RWPE2 (cell line): ENCODE measurements around the gene SULF2.
"Not testable (repeated sequence)": the region's sequence is repeated elsewhere in the genome, so short reads cannot be mapped to it uniquely, and the experiment has no call there.

Experiments used
- ATAC-seq: fragments of 200-7000 bp; cut with Tn5 transposase; 3 replicates; pipeline ENCODE4 v1.9.1; 2021; ENCODE audit warnings: low read depth
- DNase-seq: peaks from one replicate; pipeline ENCODE4 v3.0.0-alpha.2; 2020; ENCODE audit warnings: low spot score
- H3K27ac ChIP-seq: fragments of 450-650 bp; 2 replicates; pipeline ENCODE4 v1.5.1; 2017; ENCODE audit warnings: mild to moderate bottlenecking; ENCODE audit not compliant: poor library complexity, severe bottlenecking
- H3K27me3 ChIP-seq: fragments of 250-450 bp; sonication (Bioruptor Pico); 2 replicates; pipeline ENCODE4 v1.5.1; 2021; ENCODE audit warnings: mild to moderate bottlenecking, moderate library complexity; ENCODE audit not compliant: insufficient read depth, poor library complexity, severe bottlenecking
- H3K36me3 ChIP-seq: fragments of 250-450 bp; sonication (Bioruptor Pico); 2 replicates; pipeline ENCODE4 v1.5.1; 2020; ENCODE audit warnings: low read depth, mild to moderate bottlenecking, moderate library complexity
- H3K4me1 ChIP-seq: fragments of 250-450 bp; sonication (Bioruptor Pico); 2 replicates; pipeline ENCODE4 v1.5.1; 2021; ENCODE audit warnings: mild to moderate bottlenecking, moderate library complexity; ENCODE audit not compliant: insufficient read depth, poor library complexity, severe bottlenecking
- H3K4me3 ChIP-seq: fragments of 250-450 bp; sonication (Bioruptor Pico); 2 replicates; pipeline ENCODE4 v1.5.1; 2021; ENCODE audit warnings: mild to moderate bottlenecking, moderate library complexity; ENCODE audit not compliant: severe bottlenecking
- H3K9me3 ChIP-seq: fragments of 250-450 bp; sonication (Bioruptor Pico); 2 replicates; pipeline ENCODE4 v1.5.1; 2021; ENCODE audit warnings: mild to moderate bottlenecking, moderate library complexity; ENCODE audit not compliant: severe bottlenecking
- CTCF ChIP-seq: fragments of 450-650 bp; IDR thresholded peaks from one replicate; pipeline ENCODE4 v1.5.1; 2017; ENCODE audit warnings: mild to moderate bottlenecking, moderate library complexity; ENCODE audit not compliant: poor library complexity, severe bottlenecking

Gene SULF2

GRCh38 chr20:47785311-47785853 lies at the start of gene SULF2:
Gene SULF2 (minus strand): TSS chr20:47785481. CDS start chr20:47757363, 28,118 bp downstream.
- Histone ChIP-seq H3K4me1 (peaks cover 29% of the 10 kb centered on the region), H3K27me3 (no peaks in the 10 kb centered on the region), H3K4me3 (peak within 1 kb of the TSS; percentile 93), H3K27ac (peak within 1 kb of the TSS; percentile 88), H3K36me3 (peaks cover 37% of the 10 kb centered on the region), H3K9me3 (no peaks in the 10 kb centered on the region)
- peak; percentile 3; the same call in 2 of the 3 replicates for ATAC-seq
- no peak for DNase-seq
- TF ChIP-seq CTCF = no peak

DNA sequence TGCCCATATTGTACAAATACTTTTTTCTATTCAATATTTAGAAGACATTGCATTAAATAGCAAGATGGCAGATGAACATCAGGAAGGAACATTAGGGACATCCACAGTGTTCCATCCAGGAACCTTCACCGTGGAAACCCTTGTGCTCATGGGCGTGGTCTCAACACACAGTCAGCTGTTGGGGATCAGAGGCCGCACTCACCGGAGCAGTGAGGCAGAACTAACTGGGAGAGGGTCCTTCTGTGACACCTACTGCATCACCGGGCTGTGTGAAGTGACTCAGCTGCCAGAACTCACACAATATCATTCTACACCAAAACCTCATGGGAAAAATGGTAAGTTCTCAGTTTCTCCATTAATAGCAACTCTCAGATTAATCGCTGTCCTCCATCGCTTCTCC lies 46.4 kb upstream of the SULF2 start:
- H3K27me3 ChIP-seq, H3K36me3 ChIP-seq, ATAC-seq, H3K4me1 ChIP-seq, H3K27ac ChIP-seq, H3K9me3 ChIP-seq, DNase-seq, H3K4me3 ChIP-seq: not testable (repeated sequence)

DNA sequence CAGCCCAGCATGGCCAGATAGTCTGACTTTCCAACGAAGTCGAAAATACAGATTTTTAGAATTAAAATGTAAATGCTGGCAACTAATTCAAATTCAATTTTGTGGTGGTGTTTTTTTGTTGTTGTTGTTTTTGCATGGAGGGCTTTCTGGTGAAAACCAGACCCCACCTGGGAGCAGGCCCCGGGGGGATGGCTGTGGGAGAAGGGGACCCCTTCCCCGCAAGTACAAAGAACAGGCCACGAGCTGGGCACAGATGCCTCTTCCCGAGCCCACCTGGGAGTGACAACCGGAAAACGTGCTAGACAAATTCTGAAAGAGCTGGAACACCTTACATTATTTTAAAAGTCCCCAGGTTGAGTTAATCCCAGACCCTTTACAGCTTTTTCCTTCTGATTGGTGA lies 41.4 kb upstream of the SULF2 start:
- not testable (repeated sequence) for H3K27me3 ChIP-seq, H3K27ac ChIP-seq, H3K9me3 ChIP-seq, H3K4me3 ChIP-seq, ATAC-seq, H3K4me1 ChIP-seq, H3K36me3 ChIP-seq
- DNase-seq = peak; percentile 65

GRCh38 chr20:47826006-47826405 lies 40.7 kb upstream of the SULF2 start:
- DNase-seq = peak; percentile 68
- peaks cover 12% of the 10 kb centered on the region for H3K4me1 ChIP-seq
- not testable (repeated sequence) for H3K4me3 ChIP-seq, H3K36me3 ChIP-seq, ATAC-seq, H3K9me3 ChIP-seq, H3K27ac ChIP-seq, H3K27me3 ChIP-seq

GRCh38 chr20:47825011-47825762 lies 39.9 kb upstream of the SULF2 start:
- DNase-seq = peak; percentile 74
- H3K4me3 ChIP-seq = no peak overlapping the region
- no peak for ATAC-seq
- H3K4me1 ChIP-seq = peaks cover 12% of the 10 kb centered on the region
- H3K27me3 ChIP-seq = no peaks in the 10 kb centered on the region
- no peaks in the 10 kb centered on the region for H3K36me3 ChIP-seq
- H3K9me3 ChIP-seq = no peaks in the 10 kb centered on the region
- TF ChIP-seq CTCF = no peak
- H3K27ac ChIP-seq = no peak overlapping the region

DNA sequence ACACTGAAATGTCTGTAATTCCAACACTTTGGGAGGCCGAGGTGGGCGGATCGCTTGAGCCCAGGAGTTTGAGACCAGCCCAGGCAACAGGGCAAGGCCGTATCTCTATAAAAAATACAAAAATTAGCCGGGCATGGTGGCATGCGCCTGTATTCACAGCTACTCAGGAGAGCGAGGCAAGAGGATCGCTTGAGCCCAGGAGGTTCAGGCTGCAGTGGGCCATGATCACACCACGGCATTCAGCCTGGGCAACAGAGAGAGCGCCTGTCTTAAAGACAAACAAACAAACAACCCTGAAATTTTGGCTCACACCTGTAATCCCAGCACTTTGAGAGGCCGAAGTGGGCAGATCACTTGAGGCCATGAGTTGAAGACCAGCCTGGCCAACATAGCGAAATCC lies 38.7 kb upstream of the SULF2 start:
- peaks cover 12% of the 10 kb centered on the region for H3K4me1 ChIP-seq
- H3K4me3 ChIP-seq, H3K36me3 ChIP-seq, H3K27ac ChIP-seq, H3K9me3 ChIP-seq, ATAC-seq, H3K27me3 ChIP-seq: not testable (repeated sequence)
- DNase-seq = peak; percentile 62
